HG02610 (cell line): ENCODE results near the gene UGT1A10.

Source experiments
- ATAC-seq: cut with Tn5 transposase; IDR thresholded peaks from one replicate; pipeline ENCODE4 v1.9.1; 2021; ENCODE audit warnings: mild to moderate bottlenecking, moderate library complexity; ENCODE audit not compliant: unreplicated experiment

The UGT1A10 gene

DNA sequence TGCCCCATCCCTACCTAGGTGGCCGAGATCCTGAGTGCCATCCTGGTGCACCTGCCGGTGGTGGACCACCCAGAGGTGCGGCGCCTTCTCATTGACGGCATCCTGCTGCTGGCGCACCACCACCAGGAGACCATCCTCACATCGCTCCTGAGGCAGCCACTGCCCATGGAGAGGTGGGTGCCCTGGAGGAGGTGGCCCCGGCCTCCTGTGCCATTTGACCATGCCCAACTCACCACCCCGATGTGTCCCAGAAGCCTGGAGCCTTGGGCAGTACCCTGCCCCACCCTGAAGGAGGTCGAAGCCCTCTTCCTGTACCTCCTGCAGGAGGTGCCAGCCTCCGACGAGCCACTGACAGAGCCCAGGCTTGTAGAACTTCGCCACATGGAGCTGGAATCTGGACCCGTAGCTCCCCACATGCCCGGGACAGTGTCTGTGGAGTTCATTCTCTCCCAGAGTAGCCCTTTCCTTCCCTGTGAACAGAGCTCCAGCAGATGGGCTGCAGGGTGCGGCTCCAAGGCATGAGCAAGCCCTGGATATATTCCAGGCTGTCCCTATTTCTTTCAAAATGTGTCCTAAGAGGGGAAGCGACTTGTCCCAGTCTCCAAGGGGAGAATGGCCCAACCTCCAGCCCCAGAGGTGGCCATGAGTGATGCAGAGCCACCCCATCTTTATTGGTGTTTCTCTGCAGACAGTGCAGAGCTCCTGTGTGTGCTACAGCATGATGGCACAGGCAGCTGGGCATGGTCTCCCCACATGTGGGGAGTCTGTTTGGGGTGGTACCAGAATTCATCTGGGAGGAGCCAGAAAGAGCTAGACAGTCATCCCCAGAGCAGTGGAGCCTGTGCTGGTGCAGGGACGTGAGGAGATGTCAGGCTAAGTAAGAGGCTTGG lies 183.9 kb downstream of the UGT1A10 start:
- no peak for ATAC-seq

DNA sequence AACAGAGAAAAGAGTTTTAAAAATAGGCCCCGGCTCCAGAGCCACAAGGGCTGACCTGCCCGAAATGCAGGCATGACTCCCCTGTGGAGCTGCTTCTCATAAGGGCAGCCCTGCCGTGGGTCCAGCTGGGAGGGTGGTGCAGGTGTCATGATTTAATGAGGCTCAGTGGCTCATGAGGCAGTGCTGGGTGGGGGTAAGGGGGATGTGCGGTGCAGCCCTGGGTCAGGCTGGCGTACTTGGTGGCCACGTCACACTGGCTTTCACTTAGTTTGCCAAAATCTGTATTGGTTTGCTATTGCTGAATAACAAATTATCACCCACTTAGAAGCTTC lies 184.5 kb downstream of the UGT1A10 start:
- ATAC-seq: no peak

DNA sequence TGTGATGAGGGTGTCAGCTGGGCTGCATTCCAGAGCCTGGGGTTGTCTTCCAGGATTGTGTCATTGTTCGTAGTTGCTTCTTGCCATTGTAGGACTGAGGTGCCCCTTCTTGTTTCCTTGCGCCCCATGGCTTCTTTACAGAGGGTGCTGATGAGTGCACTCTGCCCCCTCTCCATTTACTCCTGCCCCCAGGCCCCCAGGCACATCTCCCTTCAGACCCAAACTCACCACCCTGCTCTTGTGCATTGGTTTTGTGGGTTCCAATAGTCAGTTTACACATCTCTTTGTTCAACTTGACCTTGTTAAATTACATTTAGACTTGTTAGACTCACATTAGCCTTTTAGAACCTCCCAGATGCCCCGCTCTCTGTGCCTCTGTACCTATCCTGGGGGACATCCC lies 184.9 kb downstream of the UGT1A10 start:
- ATAC-seq: no peak

DNA sequence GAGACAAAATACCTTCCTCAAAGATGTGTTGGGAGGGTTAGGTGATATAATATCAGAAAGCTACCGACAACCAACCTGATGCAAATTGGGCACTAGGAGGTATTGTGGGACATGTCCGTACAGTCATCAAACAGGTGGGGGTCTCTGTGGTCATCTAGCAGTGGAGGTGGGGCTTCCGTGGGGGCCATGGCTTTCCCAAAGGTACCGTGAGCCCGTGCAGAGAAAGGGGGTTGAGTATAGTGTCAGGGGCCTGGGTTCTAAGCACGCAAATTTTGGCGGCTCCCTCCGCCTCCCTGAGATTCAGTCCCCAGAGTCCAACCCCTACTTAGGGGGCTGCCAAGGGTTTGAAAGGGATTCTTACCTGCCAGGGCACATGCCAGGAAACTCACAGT lies 185.5 kb downstream of the UGT1A10 start:
- ATAC-seq: no peak

DNA sequence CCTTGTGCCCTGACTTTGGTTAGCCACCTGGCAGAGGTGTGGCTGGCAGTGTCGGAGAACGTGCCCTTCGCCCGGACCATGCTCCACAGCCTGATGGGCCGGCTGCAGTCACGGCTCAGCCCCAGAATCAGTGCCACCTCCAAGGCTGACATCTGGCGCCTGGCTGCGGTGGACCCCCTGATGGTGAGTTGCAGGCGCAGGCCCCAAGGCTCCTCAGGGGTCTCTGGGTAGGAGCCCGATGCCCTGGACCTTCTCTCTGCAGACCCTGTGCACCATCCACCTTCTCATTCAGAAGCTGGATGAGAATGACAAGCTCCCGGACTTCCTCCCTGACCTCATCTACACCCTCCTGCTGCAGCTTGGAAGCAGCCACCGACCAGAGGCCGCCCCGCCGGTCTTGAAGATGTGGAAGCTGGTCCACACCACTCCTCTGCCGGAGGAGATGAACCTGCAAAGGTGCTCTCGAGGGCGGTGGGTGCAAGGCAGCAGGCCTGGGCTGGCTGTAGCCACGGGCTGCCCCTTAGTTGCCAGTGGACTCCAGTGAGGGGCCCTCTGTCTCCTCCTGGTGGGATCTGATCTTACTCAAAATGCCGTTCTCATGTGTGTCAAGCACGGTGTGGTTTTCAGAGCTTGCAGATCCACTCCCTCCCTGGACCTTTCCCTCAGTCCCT lies 186.0 kb downstream of the UGT1A10 start:
- ATAC-seq: no peak
